ENCODE measurements around the gene NEDD4L.

GRCh38 chr18:58419587-58420199, 375.7 kb downstream of the NEDD4L start:
- TF ChIP-seq CTCF (IDR thresholded peaks at IDR 0.05; ENCODE audit: insufficient read depth, low read length, poor library complexity, severe bottlenecking) (no peak), EZH2phosphoT487 (conservative IDR thresholded peaks at IDR 0.05; ENCODE audit: low read length) (no peak)
